ENCODE measurements around the gene MTA1. TPM values are rescaled to one million over a fixed set of nuclear protein-coding genes. Genes with fewer than 3 reads are reported as not detected.

MTA1 gene
- total RNA-seq, 1 donor from 2014 or later = 227 TPM

DNA sequence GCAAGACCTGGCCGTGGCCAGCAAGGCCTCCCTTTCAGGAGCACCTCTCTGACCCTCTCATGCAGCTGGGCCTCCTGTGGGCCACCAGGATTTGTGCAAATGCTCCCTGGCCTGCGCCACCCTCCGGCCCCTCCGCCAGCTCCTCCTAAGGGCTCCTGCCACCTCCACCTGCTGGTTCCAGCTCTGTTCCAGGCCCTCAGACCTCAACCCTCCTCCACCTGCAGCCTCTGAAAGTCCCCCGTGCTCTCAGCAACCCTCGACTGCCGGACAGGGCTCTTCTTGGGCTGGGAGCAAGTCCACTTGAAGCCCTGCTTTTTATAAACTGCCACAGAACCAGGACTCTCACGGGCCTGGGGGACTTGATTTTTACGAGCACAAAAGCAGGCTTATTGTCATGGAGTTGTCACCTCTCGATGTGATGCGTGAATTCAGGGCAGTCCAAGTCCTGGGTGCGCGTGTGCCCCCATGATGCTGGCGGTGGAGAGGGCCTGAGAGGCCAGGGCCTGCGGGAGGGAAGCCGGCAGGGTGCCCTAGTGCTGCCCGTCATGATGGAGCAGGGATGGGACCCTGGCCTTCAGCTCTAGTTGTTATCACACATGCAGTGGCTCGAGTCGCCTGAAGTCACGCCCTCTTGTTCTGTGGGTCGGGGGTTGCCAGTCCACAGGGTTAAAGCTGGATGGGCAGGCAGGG is 80.6 kb downstream of the MTA1 start:
- Mint-ChIP-seq H3K4me3 (ENCODE audit: low read depth) (no peak overlapping the region), H3K9me3 (ENCODE audit: low read depth) (no peaks in the 10 kb centered on the region), H3K27ac (no peak overlapping the region), H3K4me1 (ENCODE audit: low read depth) (no peaks in the 10 kb centered on the region), H3K36me3 (ENCODE audit: insufficient read depth) (no peaks in the 10 kb centered on the region), H3K27me3 (peaks cover 3% of the 10 kb centered on the region)
- no peak for DNase-seq (ENCODE audit: low spot score, unreplicated experiment)
- TF ChIP-seq, protein P1, sequence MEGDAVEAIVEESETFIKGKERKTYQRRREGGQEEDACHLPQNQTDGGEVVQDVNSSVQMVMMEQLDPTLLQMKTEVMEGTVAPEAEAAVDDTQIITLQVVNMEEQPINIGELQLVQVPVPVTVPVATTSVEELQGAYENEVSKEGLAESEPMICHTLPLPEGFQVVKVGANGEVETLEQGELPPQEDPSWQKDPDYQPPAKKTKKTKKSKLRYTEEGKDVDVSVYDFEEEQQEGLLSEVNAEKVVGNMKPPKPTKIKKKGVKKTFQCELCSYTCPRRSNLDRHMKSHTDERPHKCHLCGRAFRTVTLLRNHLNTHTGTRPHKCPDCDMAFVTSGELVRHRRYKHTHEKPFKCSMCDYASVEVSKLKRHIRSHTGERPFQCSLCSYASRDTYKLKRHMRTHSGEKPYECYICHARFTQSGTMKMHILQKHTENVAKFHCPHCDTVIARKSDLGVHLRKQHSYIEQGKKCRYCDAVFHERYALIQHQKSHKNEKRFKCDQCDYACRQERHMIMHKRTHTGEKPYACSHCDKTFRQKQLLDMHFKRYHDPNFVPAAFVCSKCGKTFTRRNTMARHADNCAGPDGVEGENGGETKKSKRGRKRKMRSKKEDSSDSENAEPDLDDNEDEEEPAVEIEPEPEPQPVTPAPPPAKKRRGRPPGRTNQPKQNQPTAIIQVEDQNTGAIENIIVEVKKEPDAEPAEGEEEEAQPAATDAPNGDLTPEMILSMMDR (IDR thresholded peaks at IDR 0.05; ENCODE audit: unreplicated experiment) = no peak

DNA sequence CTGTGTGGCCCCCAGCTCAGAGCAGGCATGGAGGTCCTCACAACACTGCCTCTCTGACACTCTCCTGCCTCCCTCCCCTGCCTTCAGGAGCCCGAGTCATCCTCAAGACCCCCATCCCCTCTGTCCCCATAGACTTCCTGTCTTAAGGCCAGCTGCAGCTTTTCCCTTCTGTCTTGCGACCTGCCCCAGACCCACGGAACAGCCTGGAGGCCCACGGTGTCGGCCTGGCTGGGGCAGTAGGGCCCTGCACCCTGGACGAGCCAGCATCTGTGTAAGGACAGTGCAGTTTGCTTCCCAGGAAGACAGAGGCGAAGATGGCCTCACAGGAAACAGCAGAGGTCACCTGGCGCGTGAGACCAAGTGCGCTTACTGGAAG is 81.1 kb downstream of the MTA1 start:
- H3K4me3 Mint-ChIP-seq (ENCODE audit: low read depth) = no peak overlapping the region
- TF ChIP-seq, protein P1 (IDR thresholded peaks at IDR 0.05; ENCODE audit: unreplicated experiment) = no peak
- no peak for DNase-seq (ENCODE audit: low spot score, unreplicated experiment)
- no peak overlapping the region for H3K27ac Mint-ChIP-seq
- peaks cover 3% of the 10 kb centered on the region for H3K27me3 Mint-ChIP-seq
- H3K9me3 Mint-ChIP-seq (ENCODE audit: low read depth) = no peaks in the 10 kb centered on the region
- H3K36me3 Mint-ChIP-seq (ENCODE audit: insufficient read depth) = no peaks in the 10 kb centered on the region
- no peaks in the 10 kb centered on the region for H3K4me1 Mint-ChIP-seq (ENCODE audit: low read depth)

DNA sequence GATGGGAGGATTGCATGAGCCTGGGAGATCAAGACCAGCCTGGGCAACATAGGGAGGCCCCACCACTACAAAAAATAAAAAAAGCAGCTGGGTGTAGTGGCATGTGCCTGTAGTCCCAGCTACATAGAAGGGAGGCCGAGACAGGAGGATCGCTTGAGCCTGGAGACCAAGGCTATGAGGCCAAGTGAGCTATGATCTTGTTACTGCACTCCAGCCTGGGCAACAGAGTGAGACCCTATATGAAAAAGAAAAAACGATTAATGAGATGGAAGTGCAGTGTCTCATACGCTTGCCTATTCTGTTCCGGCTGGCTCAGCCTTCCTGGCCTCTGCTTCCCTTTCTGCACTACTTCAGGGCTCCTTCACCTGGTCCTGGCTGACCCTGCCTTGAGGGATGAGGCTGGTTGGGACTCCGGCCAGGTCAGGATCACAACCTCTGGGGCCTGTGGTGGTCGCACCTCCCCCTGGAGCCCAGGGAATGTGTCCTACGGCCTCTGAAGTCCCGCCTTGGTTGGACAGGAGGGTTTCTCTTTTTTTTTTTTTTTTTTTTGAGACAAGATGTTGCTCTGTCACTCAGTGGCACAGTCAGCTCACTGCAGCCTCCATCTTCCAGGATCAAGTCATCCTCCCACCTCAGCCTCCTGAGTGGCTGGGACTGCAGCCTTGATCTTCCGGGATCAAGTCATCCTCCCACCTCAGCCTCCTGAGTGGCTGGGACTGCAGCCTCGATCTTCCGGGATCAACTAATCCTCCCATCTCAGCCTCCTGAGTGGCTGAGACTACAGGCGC is 82.1 kb downstream of the MTA1 start:
- H3K36me3 Mint-ChIP-seq (ENCODE audit: insufficient read depth) = no peaks in the 10 kb centered on the region
- DNase-seq (ENCODE audit: low spot score, unreplicated experiment) = no peak

DNA sequence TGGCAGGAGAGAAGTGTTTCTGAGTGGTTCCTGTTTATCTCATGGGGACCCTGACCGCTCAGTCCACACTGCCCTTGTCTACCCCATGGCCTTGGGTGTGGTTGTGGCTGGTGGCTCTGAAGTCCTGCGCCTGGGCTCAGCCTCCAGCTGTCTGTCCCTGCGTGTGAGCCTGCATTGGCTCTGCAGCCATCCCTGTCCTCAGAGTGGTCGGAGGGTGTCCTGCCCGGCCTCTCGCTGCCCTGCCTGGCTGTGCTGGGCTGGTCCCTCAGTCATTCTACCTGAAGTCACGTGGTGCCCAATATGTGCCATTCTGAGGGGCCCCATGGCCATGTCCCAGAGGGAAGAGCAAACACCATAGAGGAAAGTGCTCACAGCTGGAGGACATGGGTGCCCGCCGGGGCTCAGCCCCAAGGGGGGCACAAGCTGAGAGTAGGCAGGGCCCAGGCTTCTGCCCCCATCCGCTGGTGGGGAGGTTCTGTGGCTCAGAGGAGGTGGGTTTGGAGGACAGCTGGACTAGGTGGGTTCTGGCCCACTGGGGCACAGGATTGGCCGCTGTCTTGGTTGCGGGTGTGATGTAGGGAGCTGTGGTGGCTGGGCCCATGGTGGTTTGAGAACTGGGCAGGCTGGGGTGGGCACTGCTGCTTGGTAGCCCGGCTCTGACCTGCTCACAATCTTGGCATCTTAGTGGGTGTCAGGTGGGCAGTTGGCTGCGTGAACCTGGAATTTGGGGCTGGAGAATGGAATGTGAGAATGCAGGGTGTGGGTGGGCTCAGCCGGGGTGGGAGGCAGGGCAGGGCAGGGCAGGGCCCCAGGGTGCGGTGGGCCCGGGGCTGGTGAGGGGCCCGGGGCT is 83.0 kb downstream of the MTA1 start:
- H3K27ac Mint-ChIP-seq = no peak overlapping the region
- no peak for DNase-seq (ENCODE audit: low spot score, unreplicated experiment)
- H3K27me3 Mint-ChIP-seq = peaks cover 6% of the 10 kb centered on the region
- TF ChIP-seq, protein P1 (IDR thresholded peaks at IDR 0.05; ENCODE audit: unreplicated experiment) = no peak
- H3K4me3 Mint-ChIP-seq (ENCODE audit: low read depth) = no peak overlapping the region
- no peaks in the 10 kb centered on the region for H3K9me3 Mint-ChIP-seq (ENCODE audit: low read depth)
- H3K36me3 Mint-ChIP-seq (ENCODE audit: insufficient read depth) = no peaks in the 10 kb centered on the region
- H3K4me1 Mint-ChIP-seq (ENCODE audit: low read depth) = no peaks in the 10 kb centered on the region

More for the DNA sequence above, 82.1 kb downstream of the MTA1 start:
- Mint-ChIP-seq H3K27ac (no peak overlapping the region), H3K9me3 (ENCODE audit: low read depth) (no peaks in the 10 kb centered on the region), H3K27me3 (peaks cover 3% of the 10 kb centered on the region), H3K4me1 (ENCODE audit: low read depth) (no peaks in the 10 kb centered on the region), H3K4me3 (ENCODE audit: low read depth) (no peak overlapping the region)
- TF ChIP-seq, protein P1 (IDR thresholded peaks at IDR 0.05; ENCODE audit: unreplicated experiment) = no peak

DNA sequence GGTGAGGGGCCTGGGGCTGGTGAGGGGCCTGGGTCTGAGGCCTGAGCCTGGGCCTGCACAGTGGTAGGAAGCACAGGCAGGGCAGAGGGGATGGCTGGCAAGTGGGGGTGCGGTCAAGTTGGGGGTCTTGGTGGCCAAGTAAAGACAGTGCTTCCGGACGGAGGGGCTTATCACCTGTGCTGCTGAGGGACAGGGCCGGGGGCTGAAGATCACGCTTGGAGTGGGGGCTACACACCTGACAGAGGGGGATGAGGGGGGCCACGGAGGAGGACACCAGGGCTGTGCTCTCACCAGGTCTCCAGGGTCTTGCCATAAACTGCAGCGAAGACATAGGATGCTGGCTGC is 83.6 kb downstream of the MTA1 start:
- Mint-ChIP-seq H3K36me3 (ENCODE audit: insufficient read depth) (no peaks in the 10 kb centered on the region), H3K4me1 (ENCODE audit: low read depth) (no peaks in the 10 kb centered on the region), H3K27ac (no peak overlapping the region), H3K27me3 (peaks cover 11% of the 10 kb centered on the region), H3K4me3 (ENCODE audit: low read depth) (no peak overlapping the region), H3K9me3 (ENCODE audit: low read depth) (no peaks in the 10 kb centered on the region)
- TF ChIP-seq, protein P1 (IDR thresholded peaks at IDR 0.05; ENCODE audit: unreplicated experiment) = no peak
- DNase-seq (ENCODE audit: low spot score, unreplicated experiment) = no peak

All from progenitor cell of endocrine pancreas (in vitro differentiated cells).